ENCODE measurements around the gene SPTBN2. TPM values are rescaled to one million over a fixed set of nuclear protein-coding genes. Genes with fewer than 3 reads are reported as not detected.

Gene SPTBN2
- total and polyA plus RNA-seq, 2 of the 8 experiments (the other 6 are each of a cell fraction or from before 2014, with no cell fraction given), result 19.1 to 69.0 TPM

DNA sequence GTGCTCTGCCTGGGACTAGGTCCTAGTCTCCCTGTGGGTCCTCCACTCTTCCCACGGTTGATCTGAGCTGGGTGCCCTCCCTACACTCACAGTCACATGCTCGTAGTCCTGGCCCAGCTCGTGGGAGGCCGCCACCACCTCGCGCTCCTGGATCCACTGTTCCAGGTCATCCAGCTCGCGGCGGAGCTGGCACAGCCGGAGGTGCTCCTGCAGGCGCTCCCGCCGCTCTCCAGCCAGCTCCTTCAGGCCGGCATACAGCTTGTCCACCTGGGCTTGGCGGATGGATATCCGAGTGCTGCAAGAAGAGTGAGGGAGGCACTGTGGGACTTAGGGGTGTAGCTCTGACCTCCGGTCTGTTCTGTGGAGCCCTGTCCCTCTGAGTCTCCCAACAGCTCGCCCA lies 36.6 kb downstream of the SPTBN2 start (continued):
- TF ChIP-seq, protein P1, sequence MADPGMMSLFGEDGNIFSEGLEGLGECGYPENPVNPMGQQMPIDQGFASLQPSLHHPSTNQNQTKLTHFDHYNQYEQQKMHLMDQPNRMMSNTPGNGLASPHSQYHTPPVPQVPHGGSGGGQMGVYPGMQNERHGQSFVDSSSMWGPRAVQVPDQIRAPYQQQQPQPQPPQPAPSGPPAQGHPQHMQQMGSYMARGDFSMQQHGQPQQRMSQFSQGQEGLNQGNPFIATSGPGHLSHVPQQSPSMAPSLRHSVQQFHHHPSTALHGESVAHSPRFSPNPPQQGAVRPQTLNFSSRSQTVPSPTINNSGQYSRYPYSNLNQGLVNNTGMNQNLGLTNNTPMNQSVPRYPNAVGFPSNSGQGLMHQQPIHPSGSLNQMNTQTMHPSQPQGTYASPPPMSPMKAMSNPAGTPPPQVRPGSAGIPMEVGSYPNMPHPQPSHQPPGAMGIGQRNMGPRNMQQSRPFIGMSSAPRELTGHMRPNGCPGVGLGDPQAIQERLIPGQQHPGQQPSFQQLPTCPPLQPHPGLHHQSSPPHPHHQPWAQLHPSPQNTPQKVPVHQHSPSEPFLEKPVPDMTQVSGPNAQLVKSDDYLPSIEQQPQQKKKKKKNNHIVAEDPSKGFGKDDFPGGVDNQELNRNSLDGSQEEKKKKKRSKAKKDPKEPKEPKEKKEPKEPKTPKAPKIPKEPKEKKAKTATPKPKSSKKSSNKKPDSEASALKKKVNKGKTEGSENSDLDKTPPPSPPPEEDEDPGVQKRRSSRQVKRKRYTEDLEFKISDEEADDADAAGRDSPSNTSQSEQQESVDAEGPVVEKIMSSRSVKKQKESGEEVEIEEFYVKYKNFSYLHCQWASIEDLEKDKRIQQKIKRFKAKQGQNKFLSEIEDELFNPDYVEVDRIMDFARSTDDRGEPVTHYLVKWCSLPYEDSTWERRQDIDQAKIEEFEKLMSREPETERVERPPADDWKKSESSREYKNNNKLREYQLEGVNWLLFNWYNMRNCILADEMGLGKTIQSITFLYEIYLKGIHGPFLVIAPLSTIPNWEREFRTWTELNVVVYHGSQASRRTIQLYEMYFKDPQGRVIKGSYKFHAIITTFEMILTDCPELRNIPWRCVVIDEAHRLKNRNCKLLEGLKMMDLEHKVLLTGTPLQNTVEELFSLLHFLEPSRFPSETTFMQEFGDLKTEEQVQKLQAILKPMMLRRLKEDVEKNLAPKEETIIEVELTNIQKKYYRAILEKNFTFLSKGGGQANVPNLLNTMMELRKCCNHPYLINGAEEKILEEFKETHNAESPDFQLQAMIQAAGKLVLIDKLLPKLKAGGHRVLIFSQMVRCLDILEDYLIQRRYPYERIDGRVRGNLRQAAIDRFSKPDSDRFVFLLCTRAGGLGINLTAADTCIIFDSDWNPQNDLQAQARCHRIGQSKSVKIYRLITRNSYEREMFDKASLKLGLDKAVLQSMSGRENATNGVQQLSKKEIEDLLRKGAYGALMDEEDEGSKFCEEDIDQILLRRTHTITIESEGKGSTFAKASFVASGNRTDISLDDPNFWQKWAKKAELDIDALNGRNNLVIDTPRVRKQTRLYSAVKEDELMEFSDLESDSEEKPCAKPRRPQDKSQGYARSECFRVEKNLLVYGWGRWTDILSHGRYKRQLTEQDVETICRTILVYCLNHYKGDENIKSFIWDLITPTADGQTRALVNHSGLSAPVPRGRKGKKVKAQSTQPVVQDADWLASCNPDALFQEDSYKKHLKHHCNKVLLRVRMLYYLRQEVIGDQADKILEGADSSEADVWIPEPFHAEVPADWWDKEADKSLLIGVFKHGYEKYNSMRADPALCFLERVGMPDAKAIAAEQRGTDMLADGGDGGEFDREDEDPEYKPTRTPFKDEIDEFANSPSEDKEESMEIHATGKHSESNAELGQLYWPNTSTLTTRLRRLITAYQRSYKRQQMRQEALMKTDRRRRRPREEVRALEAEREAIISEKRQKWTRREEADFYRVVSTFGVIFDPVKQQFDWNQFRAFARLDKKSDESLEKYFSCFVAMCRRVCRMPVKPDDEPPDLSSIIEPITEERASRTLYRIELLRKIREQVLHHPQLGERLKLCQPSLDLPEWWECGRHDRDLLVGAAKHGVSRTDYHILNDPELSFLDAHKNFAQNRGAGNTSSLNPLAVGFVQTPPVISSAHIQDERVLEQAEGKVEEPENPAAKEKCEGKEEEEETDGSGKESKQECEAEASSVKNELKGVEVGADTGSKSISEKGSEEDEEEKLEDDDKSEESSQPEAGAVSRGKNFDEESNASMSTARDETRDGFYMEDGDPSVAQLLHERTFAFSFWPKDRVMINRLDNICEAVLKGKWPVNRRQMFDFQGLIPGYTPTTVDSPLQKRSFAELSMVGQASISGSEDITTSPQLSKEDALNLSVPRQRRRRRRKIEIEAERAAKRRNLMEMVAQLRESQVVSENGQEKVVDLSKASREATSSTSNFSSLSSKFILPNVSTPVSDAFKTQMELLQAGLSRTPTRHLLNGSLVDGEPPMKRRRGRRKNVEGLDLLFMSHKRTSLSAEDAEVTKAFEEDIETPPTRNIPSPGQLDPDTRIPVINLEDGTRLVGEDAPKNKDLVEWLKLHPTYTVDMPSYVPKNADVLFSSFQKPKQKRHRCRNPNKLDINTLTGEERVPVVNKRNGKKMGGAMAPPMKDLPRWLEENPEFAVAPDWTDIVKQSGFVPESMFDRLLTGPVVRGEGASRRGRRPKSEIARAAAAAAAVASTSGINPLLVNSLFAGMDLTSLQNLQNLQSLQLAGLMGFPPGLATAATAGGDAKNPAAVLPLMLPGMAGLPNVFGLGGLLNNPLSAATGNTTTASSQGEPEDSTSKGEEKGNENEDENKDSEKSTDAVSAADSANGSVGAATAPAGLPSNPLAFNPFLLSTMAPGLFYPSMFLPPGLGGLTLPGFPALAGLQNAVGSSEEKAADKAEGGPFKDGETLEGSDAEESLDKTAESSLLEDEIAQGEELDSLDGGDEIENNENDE (IDR thresholded peaks at IDR 0.05; ENCODE audit: insufficient replicate concordance, low read length), result no peak
- TF ChIP-seq TAF7 (optimal IDR thresholded peaks at IDR 0.05; ENCODE audit: borderline replicate concordance, low read depth, low read length) (no peak), SIRT6 (IDR thresholded peaks at IDR 0.05; ENCODE audit: low read length) (no peak), EZH2 (IDR thresholded peaks at IDR 0.05; ENCODE audit: low read depth, low read length, severe bottlenecking) (no peak), ZNF274 (IDR thresholded peaks at IDR 0.05; ENCODE audit: borderline replicate concordance, extremely low read depth, low read length) (no peak), SAP30 (IDR thresholded peaks at IDR 0.05; ENCODE audit: insufficient read depth, insufficient replicate concordance, low read length) (no peak), MAFK (IDR thresholded peaks at IDR 0.05; ENCODE audit: low read depth, low read length) (no peak)

Data from H1 (cell line).